GM19395 (cell line): ENCODE data around the gene COPZ2.
"Not testable (repeated sequence)": the region's sequence is repeated elsewhere in the genome, so short reads cannot be mapped to it uniquely, and the experiment has no call there.

Experiments
- ATAC-seq: cut with Tn5 transposase; IDR thresholded peaks from one replicate; pipeline ENCODE4 v1.9.1; 2021; ENCODE audit warnings: mild to moderate bottlenecking, moderate library complexity; ENCODE audit not compliant: unreplicated experiment

Gene COPZ2

GRCh38 chr17:48037036-48037837 is at the start of gene COPZ2:
TSS of gene COPZ2 (minus strand) at chr17:48037797. CDS start at chr17:48037777, 20 bp downstream.
- no peak for ATAC-seq

- no peak for ATAC-seq
Observed at GRCh38 chr17:48084932-48085331, 47.3 kb upstream of the COPZ2 start.

GRCh38 chr17:48081858-48082257 is 44.3 kb upstream of the COPZ2 start:
- ATAC-seq = no peak

- ATAC-seq = not testable (repeated sequence)
Observed at GRCh38 chr17:48077152-48077551, 39.6 kb upstream of the COPZ2 start.

- ATAC-seq = no peak
Observed at GRCh38 chr17:48074322-48075081, 36.9 kb upstream of the COPZ2 start.

- not testable (repeated sequence) for ATAC-seq
Observed at GRCh38 chr17:48073566-48074094, 36.0 kb upstream of the COPZ2 start.

- ATAC-seq = not testable (repeated sequence)
Observed at GRCh38 chr17:48072811-48073210, 35.2 kb upstream of the COPZ2 start.

- ATAC-seq = no peak
Observed at GRCh38 chr17:48071654-48072053, 34.1 kb upstream of the COPZ2 start.

GRCh38 chr17:48070195-48070594 is 32.6 kb upstream of the COPZ2 start:
- no peak for ATAC-seq

- ATAC-seq = no peak
Observed at GRCh38 chr17:48068491-48068961, 30.9 kb upstream of the COPZ2 start.

GRCh38 chr17:48067808-48068207 is 30.2 kb upstream of the COPZ2 start:
- ATAC-seq = not testable (repeated sequence)

GRCh38 chr17:48067245-48067644 is 29.6 kb upstream of the COPZ2 start:
- ATAC-seq = no peak

GRCh38 chr17:48066656-48067055 is 29.1 kb upstream of the COPZ2 start:
- no peak for ATAC-seq

GRCh38 chr17:48066192-48066591 is 28.6 kb upstream of the COPZ2 start:
- ATAC-seq = no peak

- ATAC-seq = no peak
Observed at GRCh38 chr17:48064638-48065037, 27.0 kb upstream of the COPZ2 start.

- ATAC-seq = no peak
Observed at GRCh38 chr17:48062273-48062672, 24.7 kb upstream of the COPZ2 start.

GRCh38 chr17:48060249-48060648 is 22.7 kb upstream of the COPZ2 start:
- ATAC-seq = no peak

- ATAC-seq = no peak
Observed at GRCh38 chr17:48059125-48059668, 21.6 kb upstream of the COPZ2 start.

- no peak for ATAC-seq
Observed at GRCh38 chr17:48058393-48059124, 21.0 kb upstream of the COPZ2 start.

GRCh38 chr17:48057626-48058025 is 20.0 kb upstream of the COPZ2 start:
- ATAC-seq = no peak

- ATAC-seq = no peak
Observed at GRCh38 chr17:48056879-48057278, 19.3 kb upstream of the COPZ2 start.
